ENCODE data around the gene OR5K2.

DNA sequence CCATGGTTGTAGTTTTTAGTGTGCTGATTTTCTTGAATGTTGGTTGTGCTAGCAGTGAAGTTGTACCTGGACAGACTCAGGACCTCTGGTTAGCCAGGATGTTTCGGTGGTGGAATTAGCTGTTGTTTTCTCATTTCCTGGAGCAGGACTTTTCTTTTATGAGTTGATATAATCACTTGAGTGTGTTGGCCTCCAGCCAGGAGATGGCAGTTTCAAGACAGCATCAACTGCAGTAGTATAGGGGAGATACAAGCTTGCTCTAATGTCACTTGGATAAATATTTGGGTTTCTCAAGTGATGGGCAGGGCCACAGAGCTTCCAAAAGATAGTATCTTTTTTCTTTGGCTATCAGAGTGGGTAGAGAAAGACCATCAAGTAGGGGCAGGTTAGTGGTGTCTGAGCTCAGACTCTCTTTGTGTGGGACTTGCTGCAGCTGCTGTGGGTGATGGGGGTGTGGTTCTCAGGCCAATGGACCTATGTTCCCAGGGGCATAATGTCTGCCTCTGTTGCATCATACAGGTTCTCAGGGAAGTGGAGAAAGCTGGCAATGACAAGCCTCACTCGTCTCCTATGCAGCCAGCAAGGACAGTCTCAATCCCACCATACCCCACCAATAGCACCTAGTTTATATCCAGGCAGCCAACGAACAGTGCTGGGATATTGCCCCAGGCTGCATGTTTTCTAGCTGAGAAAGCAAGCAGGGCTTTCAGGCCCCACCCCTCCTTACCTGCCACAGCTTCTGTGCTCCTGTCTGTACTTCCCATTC, 14.6 kb upstream of the OR5K2 start:
- TF ChIP-seq, protein P1, sequence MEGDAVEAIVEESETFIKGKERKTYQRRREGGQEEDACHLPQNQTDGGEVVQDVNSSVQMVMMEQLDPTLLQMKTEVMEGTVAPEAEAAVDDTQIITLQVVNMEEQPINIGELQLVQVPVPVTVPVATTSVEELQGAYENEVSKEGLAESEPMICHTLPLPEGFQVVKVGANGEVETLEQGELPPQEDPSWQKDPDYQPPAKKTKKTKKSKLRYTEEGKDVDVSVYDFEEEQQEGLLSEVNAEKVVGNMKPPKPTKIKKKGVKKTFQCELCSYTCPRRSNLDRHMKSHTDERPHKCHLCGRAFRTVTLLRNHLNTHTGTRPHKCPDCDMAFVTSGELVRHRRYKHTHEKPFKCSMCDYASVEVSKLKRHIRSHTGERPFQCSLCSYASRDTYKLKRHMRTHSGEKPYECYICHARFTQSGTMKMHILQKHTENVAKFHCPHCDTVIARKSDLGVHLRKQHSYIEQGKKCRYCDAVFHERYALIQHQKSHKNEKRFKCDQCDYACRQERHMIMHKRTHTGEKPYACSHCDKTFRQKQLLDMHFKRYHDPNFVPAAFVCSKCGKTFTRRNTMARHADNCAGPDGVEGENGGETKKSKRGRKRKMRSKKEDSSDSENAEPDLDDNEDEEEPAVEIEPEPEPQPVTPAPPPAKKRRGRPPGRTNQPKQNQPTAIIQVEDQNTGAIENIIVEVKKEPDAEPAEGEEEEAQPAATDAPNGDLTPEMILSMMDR (IDR thresholded peaks at IDR 0.05), result no peak
- TF ChIP-seq POLR2A (IDR thresholded peaks at IDR 0.05), result no peak
